Measurements from ENCODE around the gene ACHE. TPM values are rescaled to one million over a fixed set of nuclear protein-coding genes. Genes with fewer than 3 reads are reported as not detected.
A peak's percentile ranks its signal among the peaks of the same experiment; 100 is the strongest.

Gene ACHE
- total RNA-seq, 1 experiment from 2014 or later, result 3.2 TPM

GRCh38 chr7:100866729-100867039 lies 29.0 kb downstream of the ACHE start:
- peaks cover 38% of the 10 kb centered on the region for H3K36me3 Mint-ChIP-seq (ENCODE audit: insufficient read depth, unreplicated experiment)
- intact Hi-C loops (cut with micrococcal nuclease; ENCODE audit: unreplicated experiment), result no loop called here
- no peaks in the 10 kb centered on the region for H3K27me3 Mint-ChIP-seq (ENCODE audit: unreplicated experiment)
- no peaks in the 10 kb centered on the region for H3K9me3 Mint-ChIP-seq (ENCODE audit: low read depth, unreplicated experiment)
- peak overlapping the region; percentile 79 for H3K4me3 Mint-ChIP-seq (ENCODE audit: low read depth, unreplicated experiment)
- CTCF ChIA-PET, result no interaction called here
- no peak for DNase-seq
- no peak for TF ChIP-seq CTCF (IDR thresholded peaks at IDR 0.05; ENCODE audit: unreplicated experiment)
- BruUV-seq (replicated peaks), result no TSS peak
- H3K4me1 Mint-ChIP-seq (ENCODE audit: low read depth, unreplicated experiment), result no peaks in the 10 kb centered on the region
- peak overlapping the region; percentile 91 for H3K27ac Mint-ChIP-seq (ENCODE audit: unreplicated experiment)

DNA sequence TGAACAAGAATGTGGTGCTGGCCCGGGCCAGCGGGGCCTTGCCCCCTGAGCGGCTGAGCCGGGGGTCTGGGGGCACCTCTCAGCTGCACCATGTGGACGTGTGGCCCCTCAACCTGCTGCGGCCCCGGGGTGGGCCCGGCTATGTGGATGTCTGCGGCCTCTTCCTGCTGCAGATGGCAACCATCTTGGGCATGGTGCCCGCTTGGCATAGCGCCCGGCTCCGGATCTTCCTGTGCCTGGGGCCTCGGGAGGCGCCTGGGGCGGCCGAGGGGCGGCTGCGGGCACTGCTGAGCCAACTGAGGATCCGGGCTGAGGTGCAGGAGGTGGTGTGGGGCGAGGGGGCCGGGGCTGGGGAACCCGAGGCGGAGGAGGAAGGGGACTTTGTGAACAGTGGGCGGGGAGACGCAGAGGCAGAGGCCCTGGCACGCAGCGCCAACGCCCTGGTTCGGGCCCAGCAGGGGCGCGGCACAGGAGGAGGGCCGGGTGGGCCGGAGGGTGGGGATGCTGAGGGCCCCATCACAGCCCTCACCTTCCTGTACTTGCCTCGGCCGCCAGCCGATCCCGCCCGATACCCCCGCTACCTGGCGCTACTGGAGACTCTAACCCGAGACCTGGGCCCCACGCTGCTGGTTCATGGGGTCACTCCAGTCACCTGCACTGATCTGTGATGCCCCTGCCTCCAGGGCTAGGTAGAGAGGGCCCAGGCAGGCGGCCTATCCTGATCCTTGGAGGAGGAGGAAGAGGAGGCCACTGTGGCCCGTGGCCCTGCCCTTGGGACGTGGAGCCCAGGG lies 29.6 kb downstream of the ACHE start:
- H3K4me1 Mint-ChIP-seq (ENCODE audit: low read depth, unreplicated experiment), result no peaks in the 10 kb centered on the region
- BruUV-seq (replicated peaks), result no TSS peak
- H3K27me3 Mint-ChIP-seq (ENCODE audit: unreplicated experiment), result no peaks in the 10 kb centered on the region
- no peaks in the 10 kb centered on the region for H3K9me3 Mint-ChIP-seq (ENCODE audit: low read depth, unreplicated experiment)
- CTCF ChIA-PET, result no interaction called here
- intact Hi-C loops (cut with micrococcal nuclease; ENCODE audit: unreplicated experiment), result no loop called here
- H3K4me3 Mint-ChIP-seq (ENCODE audit: low read depth, unreplicated experiment), result peak overlapping the region; percentile 79
- DNase-seq, result peak; percentile 79
- peak overlapping the region; percentile 91 for H3K27ac Mint-ChIP-seq (ENCODE audit: unreplicated experiment)
- H3K36me3 Mint-ChIP-seq (ENCODE audit: insufficient read depth, unreplicated experiment), result peaks cover 37% of the 10 kb centered on the region
- no peak for TF ChIP-seq CTCF (IDR thresholded peaks at IDR 0.05; ENCODE audit: unreplicated experiment)

GRCh38 chr7:100865372-100865911 lies 30.2 kb downstream of the ACHE start:
- Mint-ChIP-seq H3K4me1 (ENCODE audit: low read depth, unreplicated experiment) (no peaks in the 10 kb centered on the region), H3K4me3 (ENCODE audit: low read depth, unreplicated experiment) (peak overlapping the region; percentile 79), H3K9me3 (ENCODE audit: low read depth, unreplicated experiment) (no peaks in the 10 kb centered on the region), H3K36me3 (ENCODE audit: insufficient read depth, unreplicated experiment) (peaks cover 41% of the 10 kb centered on the region), H3K27ac (ENCODE audit: unreplicated experiment) (no peak overlapping the region), H3K27me3 (ENCODE audit: unreplicated experiment) (no peaks in the 10 kb centered on the region)
- peak; percentile 58 for DNase-seq
- intact Hi-C loops (cut with micrococcal nuclease; ENCODE audit: unreplicated experiment), result no loop called here
- CTCF ChIA-PET, result no interaction called here
- TF ChIP-seq CTCF (IDR thresholded peaks at IDR 0.05; ENCODE audit: unreplicated experiment), result no peak
- no TSS peak for BruUV-seq (replicated peaks)

- Mint-ChIP-seq H3K27ac (ENCODE audit: unreplicated experiment) (no peak overlapping the region), H3K9me3 (ENCODE audit: low read depth, unreplicated experiment) (no peaks in the 10 kb centered on the region), H3K36me3 (ENCODE audit: insufficient read depth, unreplicated experiment) (peaks cover 44% of the 10 kb centered on the region), H3K4me1 (ENCODE audit: low read depth, unreplicated experiment) (no peaks in the 10 kb centered on the region), H3K27me3 (ENCODE audit: unreplicated experiment) (no peaks in the 10 kb centered on the region), H3K4me3 (ENCODE audit: low read depth, unreplicated experiment) (no peak overlapping the region)
- CTCF ChIA-PET, result no interaction called here
- no peak for DNase-seq
- no TSS peak for BruUV-seq (replicated peaks)
- intact Hi-C loops (cut with micrococcal nuclease; ENCODE audit: unreplicated experiment), result no loop called here
- TF ChIP-seq CTCF (IDR thresholded peaks at IDR 0.05; ENCODE audit: unreplicated experiment), result no peak
These were observed 31.3 kb downstream of the ACHE start for GRCh38 chr7:100864263-100864845.
